ENCODE results near the gene FAM229A.
"Not testable (repeated sequence)": the region's sequence is repeated elsewhere in the genome, so short reads cannot be mapped to it uniquely, and the experiment has no call there.

Gene FAM229A

GRCh38 chr1:32361674-32362473 is 411 bp downstream of the FAM229A start:
- Mint-ChIP-seq H3K27me3 (ENCODE audit: low read depth) (peaks cover 10% of the 10 kb centered on the region), H3K27ac (no peak overlapping the region), H3K36me3 (ENCODE audit: low read depth) (peaks cover 22% of the 10 kb centered on the region), H3K9me3 (no peaks in the 10 kb centered on the region), H3K4me3 (no peak overlapping the region), H3K4me1 (ENCODE audit: low read depth) (peaks cover 17% of the 10 kb centered on the region)

DNA sequence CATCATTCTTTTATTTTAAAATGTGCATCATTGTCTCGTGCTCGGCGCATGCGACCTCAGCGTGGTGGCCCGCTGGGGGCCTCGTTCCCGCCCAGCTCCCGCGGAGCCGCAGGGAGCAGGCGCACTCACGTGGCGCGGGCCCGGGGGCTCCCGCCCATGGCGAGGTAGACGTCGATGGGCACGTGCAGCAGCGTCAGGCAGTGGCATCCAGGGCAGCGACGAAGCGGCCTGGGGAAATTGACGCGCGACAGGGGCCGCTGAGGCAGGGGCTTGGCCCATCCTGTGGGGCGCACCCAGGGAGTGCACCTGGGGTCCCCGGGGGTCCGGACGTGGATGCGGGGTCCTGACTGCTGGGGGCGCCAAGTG is 994 bp downstream of the FAM229A start:
- Mint-ChIP-seq H3K4me1 (ENCODE audit: low read depth) (peaks cover 19% of the 10 kb centered on the region), H3K36me3 (ENCODE audit: low read depth) (peaks cover 22% of the 10 kb centered on the region), H3K27me3 (ENCODE audit: low read depth) (peaks cover 10% of the 10 kb centered on the region), H3K4me3 (no peak overlapping the region), H3K27ac (no peak overlapping the region), H3K9me3 (no peaks in the 10 kb centered on the region)

GRCh38 chr1:32358435-32358834 is 3.9 kb downstream of the FAM229A start:
- Mint-ChIP-seq H3K36me3 (ENCODE audit: low read depth) (peaks cover 15% of the 10 kb centered on the region), H3K27ac (no peak overlapping the region), H3K4me1 (ENCODE audit: low read depth) (peaks cover 22% of the 10 kb centered on the region), H3K4me3 (no peak overlapping the region), H3K27me3 (ENCODE audit: low read depth) (peaks cover 10% of the 10 kb centered on the region), H3K9me3 (no peaks in the 10 kb centered on the region)

DNA sequence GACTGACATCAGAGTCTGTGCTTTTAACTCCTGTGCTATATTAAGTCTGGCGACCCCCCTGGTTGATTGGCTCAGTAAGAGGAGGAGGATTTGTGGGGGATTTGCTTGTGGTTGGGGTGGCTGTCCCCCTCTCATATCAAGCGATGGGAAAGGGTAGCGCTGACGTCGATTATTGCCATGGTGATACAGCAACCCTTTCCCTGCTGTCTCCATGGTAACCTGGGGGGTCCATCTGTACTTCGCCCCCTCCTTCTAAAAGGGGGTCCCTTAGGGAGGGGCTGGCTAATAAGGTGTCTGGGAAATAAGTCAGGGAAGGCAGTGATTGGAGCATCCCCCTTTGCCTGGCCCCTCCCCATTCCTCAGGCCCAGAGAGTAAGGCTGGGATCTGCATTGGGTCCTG is 4.7 kb downstream of the FAM229A start:
- no peaks in the 10 kb centered on the region for H3K9me3 Mint-ChIP-seq
- H3K4me1 Mint-ChIP-seq (ENCODE audit: low read depth) = peaks cover 25% of the 10 kb centered on the region
- no peak overlapping the region for H3K27ac Mint-ChIP-seq
- H3K27me3 Mint-ChIP-seq (ENCODE audit: low read depth) = peaks cover 10% of the 10 kb centered on the region
- peaks cover 10% of the 10 kb centered on the region for H3K36me3 Mint-ChIP-seq (ENCODE audit: low read depth)
- H3K4me3 Mint-ChIP-seq = no peak overlapping the region

DNA sequence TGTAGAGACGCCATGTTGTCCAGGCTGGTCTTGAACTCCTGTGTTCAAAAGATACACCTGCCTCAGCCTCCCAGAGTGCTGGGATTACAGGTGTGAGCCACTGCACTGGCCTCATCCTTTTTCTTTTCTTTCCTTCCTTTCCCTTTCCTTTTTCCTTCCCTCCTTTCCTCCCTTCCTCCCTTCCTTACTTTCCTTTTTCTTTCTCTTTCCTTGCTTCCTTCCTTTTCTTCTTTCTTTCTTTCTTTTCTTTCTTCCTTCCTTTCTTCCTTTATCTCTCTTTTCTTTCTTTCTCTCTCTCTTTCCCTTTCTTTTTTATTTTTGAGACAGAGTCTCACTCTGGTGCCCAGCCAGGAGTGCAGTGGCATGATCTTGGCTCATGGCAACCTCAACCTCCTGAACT is 5.8 kb downstream of the FAM229A start:
- H3K9me3 Mint-ChIP-seq = no peaks in the 10 kb centered on the region
- peaks cover 25% of the 10 kb centered on the region for H3K4me1 Mint-ChIP-seq (ENCODE audit: low read depth)
- no peak overlapping the region for H3K27ac Mint-ChIP-seq
- H3K36me3 Mint-ChIP-seq (ENCODE audit: low read depth) = peaks cover 7% of the 10 kb centered on the region
- H3K4me3 Mint-ChIP-seq = no peak overlapping the region
- H3K27me3 Mint-ChIP-seq (ENCODE audit: low read depth) = peaks cover 10% of the 10 kb centered on the region

DNA sequence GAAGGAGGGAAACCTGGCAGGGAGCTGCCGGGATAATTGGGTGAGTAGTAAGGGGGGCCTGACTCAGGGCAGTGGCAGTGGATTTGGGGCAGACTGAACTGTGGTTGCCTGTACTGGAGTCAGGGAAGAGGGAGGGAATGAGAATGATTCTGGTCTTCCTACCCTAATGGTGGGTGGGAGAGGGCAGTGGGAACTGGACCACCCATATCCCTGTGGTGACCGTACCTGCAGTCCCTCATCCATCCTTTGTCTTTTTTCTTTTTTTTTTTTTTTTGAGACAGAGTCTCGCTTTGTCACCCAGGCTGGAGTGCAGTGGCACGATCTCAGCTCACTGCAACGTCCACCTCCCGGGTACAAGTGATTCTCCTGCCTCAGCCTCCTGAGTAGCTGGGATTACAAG is 6.5 kb downstream of the FAM229A start:
- H3K4me3 Mint-ChIP-seq; H3K9me3 Mint-ChIP-seq; H3K36me3 Mint-ChIP-seq (ENCODE audit: low read depth); H3K27me3 Mint-ChIP-seq (ENCODE audit: low read depth); H3K27ac Mint-ChIP-seq: not testable (repeated sequence)
- H3K4me1 Mint-ChIP-seq (ENCODE audit: low read depth) = peaks cover 22% of the 10 kb centered on the region

DNA sequence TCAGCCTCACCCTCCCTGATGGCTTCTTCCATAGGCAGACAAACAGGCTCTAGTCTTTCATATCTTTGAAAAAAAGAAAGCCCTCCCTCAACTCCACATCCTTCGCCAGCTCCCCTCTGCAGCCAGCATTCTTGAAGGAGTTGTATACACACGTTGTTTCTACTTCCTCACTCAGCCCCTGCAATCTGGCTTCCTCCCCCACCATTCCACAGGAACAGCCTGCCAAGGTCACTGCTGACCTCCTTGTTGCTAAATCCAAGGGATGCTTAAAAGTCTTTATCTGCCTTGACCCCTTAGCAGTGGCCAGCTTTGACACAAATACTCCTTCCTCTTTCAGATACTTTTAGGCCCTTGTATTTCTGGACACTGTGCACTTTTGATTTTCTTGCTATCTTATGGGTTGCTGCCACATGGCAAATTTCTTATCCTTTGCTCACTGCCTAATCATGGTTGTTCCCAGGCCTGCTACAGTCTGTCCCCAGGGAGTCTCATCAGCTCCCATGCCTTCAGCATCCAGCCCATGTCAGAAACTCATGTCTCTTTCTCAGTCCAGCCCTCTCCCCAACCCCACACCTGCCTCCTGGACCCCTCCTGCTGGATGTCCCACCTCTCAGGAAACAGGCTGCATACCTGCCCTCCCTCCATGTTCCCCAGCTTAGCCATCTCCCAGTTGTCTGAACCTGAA is 8.3 kb downstream of the FAM229A start:
- no peak overlapping the region for H3K27ac Mint-ChIP-seq
- H3K4me3 Mint-ChIP-seq = peak overlapping the region; percentile 43
- H3K9me3 Mint-ChIP-seq = no peaks in the 10 kb centered on the region

DNA sequence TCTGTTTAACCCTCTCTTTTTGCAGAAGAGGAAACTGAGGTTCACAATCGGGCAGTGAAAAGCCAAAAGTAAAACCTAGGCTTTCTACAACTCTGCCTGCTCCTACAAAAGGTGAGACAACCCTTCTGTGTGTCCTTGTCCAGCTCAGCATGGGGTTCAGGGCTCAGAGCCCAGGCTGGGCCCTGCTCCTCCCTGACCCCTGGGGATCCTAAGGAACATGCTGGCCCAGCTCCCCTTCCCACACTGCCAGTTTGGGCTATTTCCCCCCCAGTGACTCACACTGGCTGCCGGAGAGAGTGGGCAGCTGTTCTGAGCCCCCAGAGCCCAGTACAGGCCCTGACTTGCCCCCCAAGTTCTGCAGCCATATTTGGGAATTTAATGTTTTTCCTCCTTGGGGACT is 8.9 kb downstream of the FAM229A start:
- Mint-ChIP-seq H3K36me3 (ENCODE audit: low read depth) (no peaks in the 10 kb centered on the region), H3K4me1 (ENCODE audit: low read depth) (peaks cover 27% of the 10 kb centered on the region), H3K27ac (no peak overlapping the region), H3K9me3 (no peaks in the 10 kb centered on the region), H3K27me3 (ENCODE audit: low read depth) (peaks cover 3% of the 10 kb centered on the region), H3K4me3 (peak overlapping the region; percentile 46)

More for the DNA sequence above, 8.3 kb downstream of the FAM229A start:
- H3K27me3 Mint-ChIP-seq (ENCODE audit: low read depth) = peaks cover 3% of the 10 kb centered on the region
- H3K36me3 Mint-ChIP-seq (ENCODE audit: low read depth) = no peaks in the 10 kb centered on the region
- H3K4me1 Mint-ChIP-seq (ENCODE audit: low read depth) = peaks cover 23% of the 10 kb centered on the region

GRCh38 chr1:32352831-32353383 is 9.4 kb downstream of the FAM229A start:
- Mint-ChIP-seq H3K9me3 (no peaks in the 10 kb centered on the region), H3K27ac (peak overlapping the region; percentile 46), H3K4me1 (ENCODE audit: low read depth) (peaks cover 26% of the 10 kb centered on the region), H3K27me3 (ENCODE audit: low read depth) (no peaks in the 10 kb centered on the region), H3K4me3 (peak overlapping the region; percentile 60), H3K36me3 (ENCODE audit: low read depth) (no peaks in the 10 kb centered on the region)

GRCh38 chr1:32352239-32352745 is 10.0 kb downstream of the FAM229A start:
- Mint-ChIP-seq H3K9me3 (no peaks in the 10 kb centered on the region), H3K36me3 (ENCODE audit: low read depth) (no peaks in the 10 kb centered on the region), H3K27ac (peak overlapping the region; percentile 46), H3K4me3 (peak overlapping the region; percentile 60), H3K27me3 (ENCODE audit: low read depth) (no peaks in the 10 kb centered on the region), H3K4me1 (ENCODE audit: low read depth) (peaks cover 27% of the 10 kb centered on the region)

GRCh38 chr1:32351399-32352238 is 10.7 kb downstream of the FAM229A start:
- Mint-ChIP-seq H3K9me3 (no peaks in the 10 kb centered on the region), H3K27ac (peak overlapping the region; percentile 58), H3K4me3 (peak overlapping the region; percentile 79), H3K27me3 (ENCODE audit: low read depth) (no peaks in the 10 kb centered on the region), H3K4me1 (ENCODE audit: low read depth) (peaks cover 27% of the 10 kb centered on the region), H3K36me3 (ENCODE audit: low read depth) (no peaks in the 10 kb centered on the region)

DNA sequence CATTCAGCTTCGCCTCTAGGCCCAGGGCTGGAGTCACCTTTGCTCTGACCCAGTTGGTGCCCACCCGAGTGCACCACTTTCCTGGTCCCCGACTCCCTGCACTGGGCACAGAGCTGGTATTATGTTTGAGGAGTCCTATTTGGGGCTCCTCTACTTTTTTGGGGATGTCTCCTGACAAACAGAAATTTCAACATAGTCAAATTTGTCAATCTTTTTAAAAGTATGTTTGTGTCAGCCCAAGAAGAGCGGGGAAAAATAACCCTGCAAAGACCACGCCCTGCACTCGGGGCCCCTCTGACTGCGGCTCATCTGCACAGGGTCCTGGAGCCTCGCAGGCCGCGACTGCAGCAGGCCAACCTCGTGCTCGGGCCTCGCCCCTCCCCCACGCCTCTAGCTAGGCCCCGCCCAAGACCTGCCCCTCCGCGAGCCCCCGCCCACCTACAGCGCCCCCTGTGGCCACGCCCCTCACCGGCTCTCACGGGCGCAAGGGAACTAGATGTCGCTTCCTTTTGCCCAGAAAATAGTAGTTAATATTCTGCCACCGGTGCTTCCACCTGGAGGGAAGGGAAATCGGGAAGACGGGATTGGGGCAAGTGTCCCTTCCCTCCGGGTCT is 11.4 kb downstream of the FAM229A start:
- no peaks in the 10 kb centered on the region for H3K36me3 Mint-ChIP-seq (ENCODE audit: low read depth)
- no peaks in the 10 kb centered on the region for H3K9me3 Mint-ChIP-seq
- peaks cover 28% of the 10 kb centered on the region for H3K4me1 Mint-ChIP-seq (ENCODE audit: low read depth)
- H3K27ac Mint-ChIP-seq = peak overlapping the region; percentile 58
- peaks cover 2% of the 10 kb centered on the region for H3K27me3 Mint-ChIP-seq (ENCODE audit: low read depth)
- H3K4me3 Mint-ChIP-seq = peak overlapping the region; percentile 79

- Mint-ChIP-seq H3K4me1 (ENCODE audit: low read depth) (peaks cover 32% of the 10 kb centered on the region), H3K9me3 (no peaks in the 10 kb centered on the region), H3K27ac (no peak overlapping the region), H3K4me3 (peak overlapping the region; percentile 17), H3K36me3 (ENCODE audit: low read depth) (no peaks in the 10 kb centered on the region), H3K27me3 (ENCODE audit: low read depth) (peaks cover 6% of the 10 kb centered on the region)
Measured at GRCh38 chr1:32349211-32349708, 13.0 kb downstream of the FAM229A start.

All from T-helper 1 cell treated with Interleukin-12 subunit alpha and Interleukin-12 subunit beta and Interleukin-4 antibody, amounts not matched to agents 30 μg/mL and 1 μg/mL, for 36 hours (primary cell).